HepG2 (cell line): ENCODE results near the gene ZNF773. TPM values are rescaled to one million over a fixed set of nuclear protein-coding genes. Genes with fewer than 3 reads are reported as not detected.

ENCODE experiments used
- ATM ChIP-seq: fragments of 450-650 bp; IDR thresholded peaks from 2 replicates; pipeline ENCODE4 v1.7.1; 2017; ENCODE audit warnings: mild to moderate bottlenecking, borderline replicate concordance
- DNMT1 ChIP-seq: sonication (generic); formaldehyde crosslinking; IDR thresholded peaks from 2 replicates; pipeline ENCODE4 v1.5.1; 2020; ENCODE audit warnings: mild to moderate bottlenecking, missing genetic modification reagents
- ELF4 ChIP-seq: sonication (generic); formaldehyde crosslinking; IDR thresholded peaks from 2 replicates; pipeline ENCODE4 v1.5.0; 2020; ENCODE audit warnings: missing genetic modification reagents, mild to moderate bottlenecking, moderate library complexity, borderline replicate concordance
- FOXK1 ChIP-seq: sonication (generic); formaldehyde crosslinking; IDR thresholded peaks from 2 replicates; pipeline ENCODE4 v1.4.0; 2020; ENCODE audit warnings: low read depth, missing genetic modification reagents, borderline replicate concordance
- MATR3 ChIP-seq: sonication (generic); formaldehyde crosslinking; IDR thresholded peaks from 2 replicates; pipeline ENCODE4 v1.4.0; 2020; ENCODE audit warnings: missing genetic modification reagents
- MXI1 ChIP-seq: IDR thresholded peaks from 3 replicates; pipeline ENCODE4 v1.6.1; 2012; ENCODE audit warnings: low read depth, low read length, inconsistent platforms, borderline replicate concordance
- MYC ChIP-seq: sonication (generic); formaldehyde crosslinking; IDR thresholded peaks from 2 replicates; pipeline ENCODE4 v1.9.0; 2021; ENCODE audit warnings: missing genetic modification reagents, borderline replicate concordance
- MZF1 ChIP-seq: sonication (generic); formaldehyde crosslinking; IDR thresholded peaks from 2 replicates; pipeline ENCODE4 v1.8.1; 2023; ENCODE audit warnings: mild to moderate bottlenecking, missing genetic modification reagents, borderline replicate concordance
- RARA ChIP-seq: IDR thresholded peaks from 2 replicates; pipeline ENCODE4 v1.6.1; 2016; ENCODE audit warnings: missing genetic modification reagents, missing compliant biosample characterization
- RORA ChIP-seq: sonication (generic); formaldehyde crosslinking; IDR thresholded peaks from 2 replicates; pipeline ENCODE4 v1.5.0; 2020; ENCODE audit warnings: mild to moderate bottlenecking, missing genetic modification reagents, moderate library complexity
- RXRB ChIP-seq: IDR thresholded peaks from 2 replicates; pipeline ENCODE4 v1.6.1; 2016; ENCODE audit warnings: borderline replicate concordance, missing genetic modification reagents, missing compliant biosample characterization
- SAFB2 ChIP-seq: sonication (generic); formaldehyde crosslinking; IDR thresholded peaks from 2 replicates; pipeline ENCODE4 v1.5.1; 2020; ENCODE audit warnings: missing genetic modification reagents, low read depth, mild to moderate bottlenecking, borderline replicate concordance
- SIN3B ChIP-seq: fragments of 150-350 bp; IDR thresholded peaks from 2 replicates; pipeline ENCODE4 v1.6.1; 2014; ENCODE audit warnings: low read length
- SP1 ChIP-seq, 2 experiments: fragments of 450-650 bp in 1 of 2; sonication (generic) in 1 of 2; formaldehyde crosslinking in 1 of 2; IDR thresholded peaks; 2 replicates each; pipeline versions ENCODE4 v1.4.0 to v1.6.1; 2016 to 2020; ENCODE audit warnings: missing genetic modification reagents in 1 of 2
- SP140L ChIP-seq: sonication (generic); formaldehyde crosslinking; IDR thresholded peaks from 2 replicates; pipeline ENCODE4 v1.4.0; 2020; ENCODE audit warnings: missing genetic modification reagents, borderline replicate concordance
- STAT5B ChIP-seq: sonication (generic); formaldehyde crosslinking; IDR thresholded peaks from 2 replicates; pipeline ENCODE4 v1.4.0; 2020; ENCODE audit warnings: missing genetic modification reagents
- TARDBP ChIP-seq: sonication (generic); formaldehyde crosslinking; IDR thresholded peaks from 2 replicates; pipeline ENCODE4 v1.8.0; 2022; ENCODE audit warnings: mild to moderate bottlenecking, missing genetic modification reagents
- ZFP36L2 ChIP-seq: sonication (generic); formaldehyde crosslinking; IDR thresholded peaks from 2 replicates; pipeline ENCODE4 v1.4.0; 2020; ENCODE audit warnings: missing genetic modification reagents
- ZNF431 ChIP-seq: sonication (generic); formaldehyde crosslinking; IDR thresholded peaks from 2 replicates; pipeline ENCODE4 v1.9.0; 2022; ENCODE audit warnings: missing genetic modification reagents, low read depth, mild to moderate bottlenecking, borderline replicate concordance
- ZNF614 ChIP-seq: IDR thresholded peaks from 2 replicates; pipeline ENCODE4 v1.6.1; 2018; ENCODE audit warnings: missing biosample characterization, missing genetic modification reagents, inconsistent platforms, borderline replicate concordance
- ZNF768 ChIP-seq: sonication (generic); formaldehyde crosslinking; IDR thresholded peaks from 2 replicates; pipeline ENCODE4 v1.4.0; 2020; ENCODE audit warnings: missing genetic modification reagents
- ZNF776 ChIP-seq: sonication (generic); formaldehyde crosslinking; IDR thresholded peaks from 2 replicates; pipeline ENCODE4 v1.4.0; 2020; ENCODE audit warnings: mild to moderate bottlenecking, missing genetic modification reagents
- ZNF781 ChIP-seq: sonication (generic); formaldehyde crosslinking; IDR thresholded peaks from 2 replicates; pipeline ENCODE4 v1.5.1; 2020; ENCODE audit warnings: borderline replicate concordance, mild to moderate bottlenecking, missing genetic modification reagents; ENCODE audit errors: not compliant biosample characterization
- ZNF841 ChIP-seq: sonication (generic); formaldehyde crosslinking; IDR thresholded peaks from 2 replicates; pipeline ENCODE4 v1.8.1; 2023; ENCODE audit warnings: missing genetic modification reagents, borderline replicate concordance
- polyA plus RNA-seq, 8 experiments: library from polyadenylated mRNA; depleted of rRNA in 3 of 8; stranded (reverse) in 7 of 8; unstranded in 1 of 8; fragments of >200 nt; fragmentation: Illumina TruSeq in 4 of 8; extraction: Trizol in 4 of 8; gene quantifications; 2 replicates each; pipeline versions ENCODE4 v1.2.1 to v1.2.3, GENCODE V29; 2011 to 2016; ENCODE audit warnings: low read depth in 4 of 8, missing spikeins in 1 of 8, mixed read lengths in 1 of 8; ENCODE audit not compliant: insufficient read depth in 1 of 8
- total RNA-seq, 5 experiments: library from RNA; depleted of rRNA; stranded (reverse); fragments of >200 nt; fragmentation: Illumina TruSeq; extraction: Trizol; gene quantifications; 2 replicates each; pipeline ENCODE4 v1.2.3, GENCODE V29; 2016; ENCODE audit warnings: low read depth in 1 of 5
- TF ChIP-seq, protein P1 (sequence below): sonication (generic); formaldehyde crosslinking; IDR thresholded peaks from 2 replicates; pipeline ENCODE4 v1.4.0; 2020; ENCODE audit warnings: mild to moderate bottlenecking, missing genetic modification reagents
- TF ChIP-seq, protein P2 (sequence below): sonication (generic); formaldehyde crosslinking; IDR thresholded peaks from 2 replicates; pipeline ENCODE4 v1.4.0; 2020; ENCODE audit warnings: mild to moderate bottlenecking, missing genetic modification reagents
- TF ChIP-seq, protein P3 (sequence below): IDR thresholded peaks from 2 replicates; pipeline ENCODE4 v1.6.1; 2016; ENCODE audit warnings: missing biosample characterization, missing genetic modification reagents, low read depth

The ZNF773 gene
- total and polyA plus RNA-seq, 2 of the 13 experiments (the other 11 are each of a cell fraction or from before 2014, with no cell fraction given): 5.7 to 6.7 TPM

DNA sequence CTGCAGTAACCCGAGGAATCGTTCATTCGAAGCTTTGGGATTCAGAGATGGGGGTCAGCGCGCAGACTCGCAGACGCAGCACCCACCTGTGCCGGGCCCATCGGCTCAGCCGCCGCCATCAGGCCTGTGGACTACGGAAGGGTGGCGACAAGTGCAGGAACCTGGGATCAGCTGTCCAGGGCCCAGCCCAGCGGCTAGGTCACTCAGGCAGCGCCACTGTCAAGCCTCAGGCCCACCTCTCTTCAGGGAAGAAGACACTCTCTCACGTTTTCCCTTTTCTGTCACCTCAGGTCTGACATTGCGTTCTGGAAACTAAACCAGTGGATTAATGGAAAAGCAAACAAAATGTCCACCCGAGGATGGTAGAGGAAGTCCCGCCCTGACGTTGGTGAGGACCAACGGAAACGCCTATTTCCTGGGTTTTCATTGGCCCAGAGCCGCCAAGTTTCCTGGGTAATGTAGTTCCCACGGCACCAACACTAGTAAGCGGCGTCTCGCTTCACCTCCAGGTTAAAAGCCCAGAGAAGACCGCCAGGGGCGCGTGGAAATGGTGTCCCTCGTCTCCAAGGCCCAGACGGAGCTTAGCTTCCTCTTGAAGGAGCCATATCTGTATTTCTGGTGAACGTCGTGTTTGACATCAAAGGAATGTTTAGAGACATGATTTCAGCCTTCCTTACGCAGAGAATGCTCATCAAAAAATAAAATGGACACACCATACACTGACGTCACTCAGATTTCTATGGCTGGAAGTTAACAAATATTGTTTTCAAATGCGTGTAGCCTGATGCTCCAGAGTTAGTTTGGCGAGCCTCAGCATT lies 22.3 kb upstream of the ZNF773 start, which contains the start of gene ZNF772 (continued):
- TF ChIP-seq RARA (CRISPR knock-in tag) (no peak), RORA (CRISPR knock-in tag) (no peak), TARDBP (CRISPR knock-in tag) (no peak; the same call in 1 of the 2 replicates), ZNF841 (no peak), RXRB (CRISPR knock-in tag) (peak; percentile 49; the same call in 1 of the 2 replicates), SIN3B (no peak), SP1 (IDR thresholded peaks at IDR 0.05) (no peak), SP1 (CRISPR knock-in tag; IDR thresholded peaks at IDR 0.05) (peak; percentile 34; the same call in 1 of the 2 replicates), ZNF768 (peak; percentile 48; the same call in 1 of the 2 replicates), MATR3 (no peak), MYC (CRISPR knock-in tag) (peak; percentile 68; the same call in 1 of the 2 replicates), ZNF781 (CRISPR knock-in tag) (no peak), SP140L (no peak; the same call in 1 of the 2 replicates), ZFP36L2 (no peak), ELF4 (CRISPR knock-in tag) (no peak), ATM (no peak), ZNF776 (CRISPR knock-in tag) (peak; percentile 63; the same call in 1 of the 2 replicates), DNMT1 (CRISPR knock-in tag) (no peak), MXI1 (0 out of 3 replicates have a peak, but pooled peaks have one; percentile 42), ZNF431 (no peak), FOXK1 (CRISPR knock-in tag) (peak; percentile 74; the same call in 1 of the 2 replicates), ZNF614 (CRISPR knock-in tag) (no peak; the same call in 1 of the 2 replicates), MZF1 (CRISPR knock-in tag) (no peak), STAT5B (CRISPR knock-in tag) (no peak), SAFB2 (CRISPR knock-in tag) (no peak)
- TF ChIP-seq, protein P1, sequence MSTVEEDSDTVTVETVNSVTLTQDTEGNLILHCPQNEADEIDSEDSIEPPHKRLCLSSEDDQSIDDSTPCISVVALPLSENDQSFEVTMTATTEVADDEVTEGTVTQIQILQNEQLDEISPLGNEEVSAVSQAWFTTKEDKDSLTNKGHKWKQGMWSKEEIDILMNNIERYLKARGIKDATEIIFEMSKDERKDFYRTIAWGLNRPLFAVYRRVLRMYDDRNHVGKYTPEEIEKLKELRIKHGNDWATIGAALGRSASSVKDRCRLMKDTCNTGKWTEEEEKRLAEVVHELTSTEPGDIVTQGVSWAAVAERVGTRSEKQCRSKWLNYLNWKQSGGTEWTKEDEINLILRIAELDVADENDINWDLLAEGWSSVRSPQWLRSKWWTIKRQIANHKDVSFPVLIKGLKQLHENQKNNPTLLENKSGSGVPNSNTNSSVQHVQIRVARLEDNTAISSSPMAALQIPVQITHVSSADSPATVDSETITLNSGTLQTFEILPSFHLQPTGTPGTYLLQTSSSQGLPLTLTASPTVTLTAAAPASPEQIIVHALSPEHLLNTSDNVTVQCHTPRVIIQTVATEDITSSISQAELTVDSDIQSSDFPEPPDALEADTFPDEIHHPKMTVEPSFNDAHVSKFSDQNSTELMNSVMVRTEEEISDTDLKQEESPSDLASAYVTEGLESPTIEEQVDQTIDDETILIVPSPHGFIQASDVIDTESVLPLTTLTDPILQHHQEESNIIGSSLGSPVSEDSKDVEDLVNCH: no peak
- TF ChIP-seq, protein P2, sequence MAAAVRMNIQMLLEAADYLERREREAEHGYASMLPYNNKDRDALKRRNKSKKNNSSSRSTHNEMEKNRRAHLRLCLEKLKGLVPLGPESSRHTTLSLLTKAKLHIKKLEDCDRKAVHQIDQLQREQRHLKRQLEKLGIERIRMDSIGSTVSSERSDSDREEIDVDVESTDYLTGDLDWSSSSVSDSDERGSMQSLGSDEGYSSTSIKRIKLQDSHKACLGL: peak; percentile 67; the same call in 1 of the 2 replicates
- TF ChIP-seq, protein P3, sequence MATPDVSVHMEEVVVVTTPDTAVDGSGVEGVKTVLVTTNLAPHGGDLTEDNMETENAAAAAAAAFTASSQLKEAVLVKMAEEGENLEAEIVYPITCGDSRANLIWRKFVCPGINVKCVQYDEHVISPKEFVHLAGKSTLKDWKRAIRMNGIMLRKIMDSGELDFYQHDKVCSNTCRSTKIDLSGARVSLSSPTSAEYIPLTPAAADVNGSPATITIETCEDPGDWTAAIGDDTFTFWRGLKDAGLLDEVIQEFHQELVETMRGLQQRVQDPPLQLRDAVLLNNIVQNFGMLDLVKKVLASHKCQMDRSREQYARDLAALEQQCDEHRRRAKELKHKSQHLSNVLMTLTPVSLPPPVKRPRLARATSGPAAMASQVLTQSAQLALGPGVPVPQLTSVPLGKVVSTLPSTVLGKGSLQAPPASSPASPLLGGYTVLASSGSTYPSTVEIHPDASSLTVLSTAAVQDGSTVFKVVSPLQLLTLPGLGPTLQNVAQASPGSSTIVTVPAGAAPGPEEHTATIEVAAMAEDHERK (CRISPR knock-in tag): peak; percentile 77
